HepG2 (cell line): ENCODE measurements around the gene ZBTB45. TPM values are rescaled to one million over a fixed set of nuclear protein-coding genes. Genes with fewer than 3 reads are reported as not detected.

Experiments
- BCLAF1 ChIP-seq: fragments of 450-650 bp; IDR thresholded peaks from 2 replicates; pipeline ENCODE4 v1.6.1; 2017; ENCODE audit warnings: mild to moderate bottlenecking
- CCDC6 ChIP-seq: sonication (generic); formaldehyde crosslinking; IDR thresholded peaks from 2 replicates; pipeline ENCODE4 v1.8.1; 2022; ENCODE audit warnings: mild to moderate bottlenecking, missing genetic modification reagents, moderate library complexity
- ERF ChIP-seq: IDR thresholded peaks from 2 replicates; pipeline ENCODE4 v1.6.1; 2018; ENCODE audit warnings: missing biosample characterization, missing genetic modification reagents
- GMEB2 ChIP-seq: IDR thresholded peaks from 2 replicates; pipeline ENCODE4 v1.6.1; 2016; ENCODE audit warnings: missing biosample characterization, missing genetic modification reagents, low read depth
- LRRFIP1 ChIP-seq: sonication (generic); formaldehyde crosslinking; conservative IDR thresholded peaks from 2 replicates; pipeline ENCODE4 v1.4.0; 2020; ENCODE audit warnings: missing genetic modification reagents
- MIER2 ChIP-seq: IDR thresholded peaks from 2 replicates; pipeline ENCODE4 v1.6.1; 2016; ENCODE audit warnings: missing biosample characterization, missing genetic modification reagents
- MXI1 ChIP-seq: IDR thresholded peaks from 3 replicates; pipeline ENCODE4 v1.6.1; 2012; ENCODE audit warnings: low read depth, low read length, inconsistent platforms, borderline replicate concordance
- NFKB2 ChIP-seq: sonication (generic); formaldehyde crosslinking; IDR thresholded peaks from 2 replicates; pipeline ENCODE4 v1.4.0; 2020; ENCODE audit warnings: missing genetic modification reagents, borderline replicate concordance
- POLR2AphosphoS2 ChIP-seq: IDR thresholded peaks from 2 replicates; pipeline ENCODE4 v1.6.1; 2011; ENCODE audit warnings: low read depth, low read length, improper control_type of control experiment
- SIX1 ChIP-seq: sonication (generic); formaldehyde crosslinking; IDR thresholded peaks from 2 replicates; pipeline ENCODE4 v1.4.0; 2020; ENCODE audit warnings: missing genetic modification reagents, borderline replicate concordance
- TBX3 ChIP-seq: fragments of 450-650 bp; IDR thresholded peaks from 2 replicates; pipeline ENCODE4 v1.6.1; 2017; ENCODE audit warnings: antibody characterized with exemption, mild to moderate bottlenecking, inconsistent platforms, borderline replicate concordance
- ZBTB20 ChIP-seq: sonication (generic); formaldehyde crosslinking; IDR thresholded peaks from 2 replicates; pipeline ENCODE4 v1.8.1; 2023; ENCODE audit warnings: missing genetic modification reagents, low read depth, mild to moderate bottlenecking, borderline replicate concordance
- ZFP37 ChIP-seq: sonication (generic); formaldehyde crosslinking; IDR thresholded peaks from 2 replicates; pipeline ENCODE4 v1.4.0; 2020; ENCODE audit warnings: missing genetic modification reagents, borderline replicate concordance
- ZFY ChIP-seq: sonication (generic); formaldehyde crosslinking; IDR thresholded peaks from 2 replicates; pipeline ENCODE4 v1.4.0; 2020; ENCODE audit warnings: missing genetic modification reagents
- ZNF235 ChIP-seq: sonication (generic); formaldehyde crosslinking; IDR thresholded peaks from 2 replicates; pipeline ENCODE4 v1.8.1; 2023; ENCODE audit warnings: mild to moderate bottlenecking, missing genetic modification reagents, borderline replicate concordance
- ZNF292 ChIP-seq: sonication (generic); formaldehyde crosslinking; IDR thresholded peaks from 2 replicates; pipeline ENCODE4 v1.8.1; 2022; ENCODE audit warnings: mild to moderate bottlenecking, low read depth, missing genetic modification reagents, borderline replicate concordance
- ZNF30 ChIP-seq: sonication (generic); formaldehyde crosslinking; IDR thresholded peaks from 2 replicates; pipeline ENCODE4 v1.5.0; 2020; ENCODE audit warnings: mild to moderate bottlenecking, missing genetic modification reagents
- ZNF513 ChIP-seq: sonication (generic); formaldehyde crosslinking; conservative IDR thresholded peaks from 2 replicates; pipeline ENCODE4 v1.5.0; 2020; ENCODE audit warnings: missing genetic modification reagents
- ZNF83 ChIP-seq: sonication (generic); formaldehyde crosslinking; IDR thresholded peaks from 2 replicates; pipeline ENCODE4 v1.4.0; 2020; ENCODE audit warnings: missing genetic modification reagents, mild to moderate bottlenecking, borderline replicate concordance
- ZSCAN29 ChIP-seq: sonication (generic); formaldehyde crosslinking; conservative IDR thresholded peaks from 2 replicates; pipeline ENCODE4 v1.4.0; 2020; ENCODE audit warnings: mild to moderate bottlenecking, missing genetic modification reagents
- polyA plus RNA-seq, 8 experiments: library from polyadenylated mRNA; depleted of rRNA in 3 of 8; stranded (reverse) in 7 of 8; unstranded in 1 of 8; fragments of >200 nt; fragmentation: Illumina TruSeq in 4 of 8; extraction: Trizol in 4 of 8; gene quantifications; 2 replicates each; pipeline versions ENCODE4 v1.2.1 to v1.2.3, GENCODE V29; 2011 to 2016; ENCODE audit warnings: low read depth in 4 of 8, missing spikeins in 1 of 8, mixed read lengths in 1 of 8; ENCODE audit not compliant: insufficient read depth in 1 of 8
- total RNA-seq, 5 experiments: library from RNA; depleted of rRNA; stranded (reverse); fragments of >200 nt; fragmentation: Illumina TruSeq; extraction: Trizol; gene quantifications; 2 replicates each; pipeline ENCODE4 v1.2.3, GENCODE V29; 2016; ENCODE audit warnings: low read depth in 1 of 5

Gene ZBTB45
- total and polyA plus RNA-seq, 2 of the 13 experiments (the other 11 are each of a cell fraction or from before 2014, with no cell fraction given), result 3.0 to 3.7 TPM

- TF ChIP-seq GMEB2 (CRISPR knock-in tag) (peak; percentile 70; the same call in 1 of the 2 replicates), ZNF513 (CRISPR knock-in tag) (no peak), BCLAF1 (no peak), ZBTB20 (CRISPR knock-in tag) (no peak), ERF (CRISPR knock-in tag) (peak; percentile 65; the same call in 1 of the 2 replicates), MXI1 (peak; percentile 79; the same call in 1 of the 3 replicates), TBX3 (no peak), ZFP37 (no peak), LRRFIP1 (CRISPR knock-in tag) (no peak), ZNF292 (CRISPR knock-in tag) (0 out of 2 replicates have a peak, but pooled peaks have one; percentile 19), ZSCAN29 (CRISPR knock-in tag) (no peak; the same call in 1 of the 2 replicates), ZNF235 (no peak), ZNF83 (no peak), ZFY (CRISPR knock-in tag) (peak; percentile 78), MIER2 (CRISPR knock-in tag) (peak; percentile 77), ZNF30 (CRISPR knock-in tag) (peak; percentile 43; the same call in 1 of the 2 replicates), NFKB2 (CRISPR knock-in tag) (peak; percentile 77; the same call in 1 of the 2 replicates), CCDC6 (CRISPR knock-in tag) (peak; percentile 96), SIX1 (CRISPR knock-in tag) (no peak), POLR2AphosphoS2 (no peak)
These were observed 20.3 kb downstream of the ZBTB45 start (continued) for GRCh38 chr19:58499021-58499927.
